ENCODE results near the gene ZC2HC1C. TPM values are rescaled to one million over a fixed set of nuclear protein-coding genes. Genes with fewer than 3 reads are reported as not detected.

The ZC2HC1C gene
- total and polyA plus RNA-seq, 10 of the 15 experiments (the other 5 are each of a cell fraction or from before 2014, with no cell fraction given) = 0.92 to 3.7 (median 1.6) TPM

DNA sequence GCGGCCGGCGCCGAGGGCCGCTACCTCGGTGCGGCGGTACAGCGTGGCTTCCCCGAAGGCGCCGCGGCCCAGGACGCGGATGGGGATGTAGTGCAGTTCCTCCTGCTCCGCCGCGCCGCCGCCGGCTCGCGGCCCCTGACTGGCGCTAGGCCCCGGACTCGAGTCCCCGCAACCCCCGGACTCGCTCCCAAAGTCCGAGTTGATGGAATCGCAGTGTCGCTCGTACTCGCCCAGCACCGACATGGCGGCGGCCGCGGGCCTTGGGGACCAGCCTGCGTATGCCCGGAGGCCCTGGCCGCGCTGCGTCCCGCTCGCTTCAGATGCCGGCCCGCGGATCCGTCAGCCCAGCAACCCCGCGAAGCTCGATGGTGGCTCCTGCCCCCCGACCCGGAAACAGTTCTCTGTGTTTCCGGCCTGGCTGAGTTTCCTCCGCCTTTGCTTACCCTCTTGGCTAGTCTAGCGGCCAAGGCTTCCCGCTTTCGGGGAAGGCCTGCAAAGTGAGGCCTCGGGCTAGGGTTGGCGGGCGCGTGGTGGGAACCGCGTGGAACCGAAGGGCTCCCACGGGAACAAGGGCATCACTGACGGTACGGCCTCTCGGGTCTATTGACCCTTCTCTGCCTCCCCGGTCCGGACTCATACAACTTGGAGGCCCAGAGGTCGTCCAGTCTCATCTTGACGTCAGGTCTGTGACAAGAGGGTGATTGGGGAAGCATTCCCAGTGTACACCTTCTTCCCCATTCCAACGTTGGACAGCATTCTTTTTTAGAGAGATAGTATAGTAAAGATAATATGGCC, 57.4 kb downstream of the ZC2HC1C start, which contains the start of gene NEK9 (continued):
- TF ChIP-seq, protein P1, sequence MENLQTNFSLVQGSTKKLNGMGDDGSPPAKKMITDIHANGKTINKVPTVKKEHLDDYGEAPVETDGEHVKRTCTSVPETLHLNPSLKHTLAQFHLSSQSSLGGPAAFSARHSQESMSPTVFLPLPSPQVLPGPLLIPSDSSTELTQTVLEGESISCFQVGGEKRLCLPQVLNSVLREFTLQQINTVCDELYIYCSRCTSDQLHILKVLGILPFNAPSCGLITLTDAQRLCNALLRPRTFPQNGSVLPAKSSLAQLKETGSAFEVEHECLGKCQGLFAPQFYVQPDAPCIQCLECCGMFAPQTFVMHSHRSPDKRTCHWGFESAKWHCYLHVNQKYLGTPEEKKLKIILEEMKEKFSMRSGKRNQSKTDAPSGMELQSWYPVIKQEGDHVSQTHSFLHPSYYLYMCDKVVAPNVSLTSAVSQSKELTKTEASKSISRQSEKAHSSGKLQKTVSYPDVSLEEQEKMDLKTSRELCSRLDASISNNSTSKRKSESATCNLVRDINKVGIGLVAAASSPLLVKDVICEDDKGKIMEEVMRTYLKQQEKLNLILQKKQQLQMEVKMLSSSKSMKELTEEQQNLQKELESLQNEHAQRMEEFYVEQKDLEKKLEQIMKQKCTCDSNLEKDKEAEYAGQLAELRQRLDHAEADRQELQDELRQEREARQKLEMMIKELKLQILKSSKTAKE (IDR thresholded peaks at IDR 0.05; ENCODE audit: low read depth, poor library complexity, severe bottlenecking) = no peak
- TF ChIP-seq FOXM1 (IDR thresholded peaks at IDR 0.05; ENCODE audit: low read depth, low read length) (no peak), ATF7 (IDR thresholded peaks at IDR 0.05; ENCODE audit: low read depth) (peak; percentile 25; the same call in 1 of the 2 replicates), NBN (IDR thresholded peaks at IDR 0.05) (0 out of 2 replicates have a peak, but pooled peaks have one; percentile 46), CREM (IDR thresholded peaks at IDR 0.05; ENCODE audit: low read depth) (no peak), RBBP5 (conservative IDR thresholded peaks at IDR 0.05) (no peak), ATF3 (IDR thresholded peaks at IDR 0.05; ENCODE audit: borderline replicate concordance, extremely low read depth, low read depth, low read length) (no peak), CBX3 (IDR thresholded peaks at IDR 0.05; ENCODE audit: borderline replicate concordance, low read depth) (no peak), SREBF1 (IDR thresholded peaks at IDR 0.05; ENCODE audit: low read length) (peak; percentile 68), SMARCA5 (IDR thresholded peaks at IDR 0.05) (no peak; the same call in 1 of the 2 replicates), TCF7 (IDR thresholded peaks at IDR 0.05; ENCODE audit: borderline replicate concordance) (no peak), NFYB (IDR thresholded peaks at IDR 0.05; ENCODE audit: insufficient read depth, low read depth, low read length) (no peak), ZNF217 (IDR thresholded peaks at IDR 0.05) (no peak), ZNF384 (IDR thresholded peaks at IDR 0.05; ENCODE audit: borderline replicate concordance, low read depth, low read length) (no peak), MTA2 (IDR thresholded peaks at IDR 0.05; ENCODE audit: low read depth) (peak; percentile 73), ZNF274 (IDR thresholded peaks at IDR 0.05; ENCODE audit: insufficient read depth, insufficient read length) (no peak), PML (IDR thresholded peaks at IDR 0.05; ENCODE audit: low read length) (peak; percentile 82), ZNF207 (IDR thresholded peaks at IDR 0.05; ENCODE audit: borderline replicate concordance) (0 out of 2 replicates have a peak, but pooled peaks have one; percentile 39), CHD4 (IDR thresholded peaks at IDR 0.05) (no peak), PAX5 (IDR thresholded peaks at IDR 0.05; ENCODE audit: borderline replicate concordance, low read depth, low read length) (no peak)
- TF ChIP-seq, protein P2, sequence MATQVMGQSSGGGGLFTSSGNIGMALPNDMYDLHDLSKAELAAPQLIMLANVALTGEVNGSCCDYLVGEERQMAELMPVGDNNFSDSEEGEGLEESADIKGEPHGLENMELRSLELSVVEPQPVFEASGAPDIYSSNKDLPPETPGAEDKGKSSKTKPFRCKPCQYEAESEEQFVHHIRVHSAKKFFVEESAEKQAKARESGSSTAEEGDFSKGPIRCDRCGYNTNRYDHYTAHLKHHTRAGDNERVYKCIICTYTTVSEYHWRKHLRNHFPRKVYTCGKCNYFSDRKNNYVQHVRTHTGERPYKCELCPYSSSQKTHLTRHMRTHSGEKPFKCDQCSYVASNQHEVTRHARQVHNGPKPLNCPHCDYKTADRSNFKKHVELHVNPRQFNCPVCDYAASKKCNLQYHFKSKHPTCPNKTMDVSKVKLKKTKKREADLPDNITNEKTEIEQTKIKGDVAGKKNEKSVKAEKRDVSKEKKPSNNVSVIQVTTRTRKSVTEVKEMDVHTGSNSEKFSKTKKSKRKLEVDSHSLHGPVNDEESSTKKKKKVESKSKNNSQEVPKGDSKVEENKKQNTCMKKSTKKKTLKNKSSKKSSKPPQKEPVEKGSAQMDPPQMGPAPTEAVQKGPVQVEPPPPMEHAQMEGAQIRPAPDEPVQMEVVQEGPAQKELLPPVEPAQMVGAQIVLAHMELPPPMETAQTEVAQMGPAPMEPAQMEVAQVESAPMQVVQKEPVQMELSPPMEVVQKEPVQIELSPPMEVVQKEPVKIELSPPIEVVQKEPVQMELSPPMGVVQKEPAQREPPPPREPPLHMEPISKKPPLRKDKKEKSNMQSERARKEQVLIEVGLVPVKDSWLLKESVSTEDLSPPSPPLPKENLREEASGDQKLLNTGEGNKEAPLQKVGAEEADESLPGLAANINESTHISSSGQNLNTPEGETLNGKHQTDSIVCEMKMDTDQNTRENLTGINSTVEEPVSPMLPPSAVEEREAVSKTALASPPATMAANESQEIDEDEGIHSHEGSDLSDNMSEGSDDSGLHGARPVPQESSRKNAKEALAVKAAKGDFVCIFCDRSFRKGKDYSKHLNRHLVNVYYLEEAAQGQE (IDR thresholded peaks at IDR 0.05; ENCODE audit: low read depth, low read length) = no peak
- TF ChIP-seq, protein P3, sequence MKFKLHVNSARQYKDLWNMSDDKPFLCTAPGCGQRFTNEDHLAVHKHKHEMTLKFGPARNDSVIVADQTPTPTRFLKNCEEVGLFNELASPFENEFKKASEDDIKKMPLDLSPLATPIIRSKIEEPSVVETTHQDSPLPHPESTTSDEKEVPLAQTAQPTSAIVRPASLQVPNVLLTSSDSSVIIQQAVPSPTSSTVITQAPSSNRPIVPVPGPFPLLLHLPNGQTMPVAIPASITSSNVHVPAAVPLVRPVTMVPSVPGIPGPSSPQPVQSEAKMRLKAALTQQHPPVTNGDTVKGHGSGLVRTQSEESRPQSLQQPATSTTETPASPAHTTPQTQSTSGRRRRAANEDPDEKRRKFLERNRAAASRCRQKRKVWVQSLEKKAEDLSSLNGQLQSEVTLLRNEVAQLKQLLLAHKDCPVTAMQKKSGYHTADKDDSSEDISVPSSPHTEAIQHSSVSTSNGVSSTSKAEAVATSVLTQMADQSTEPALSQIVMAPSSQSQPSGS (IDR thresholded peaks at IDR 0.05; ENCODE audit: low read length) = no peak
- TF ChIP-seq, protein P4, sequence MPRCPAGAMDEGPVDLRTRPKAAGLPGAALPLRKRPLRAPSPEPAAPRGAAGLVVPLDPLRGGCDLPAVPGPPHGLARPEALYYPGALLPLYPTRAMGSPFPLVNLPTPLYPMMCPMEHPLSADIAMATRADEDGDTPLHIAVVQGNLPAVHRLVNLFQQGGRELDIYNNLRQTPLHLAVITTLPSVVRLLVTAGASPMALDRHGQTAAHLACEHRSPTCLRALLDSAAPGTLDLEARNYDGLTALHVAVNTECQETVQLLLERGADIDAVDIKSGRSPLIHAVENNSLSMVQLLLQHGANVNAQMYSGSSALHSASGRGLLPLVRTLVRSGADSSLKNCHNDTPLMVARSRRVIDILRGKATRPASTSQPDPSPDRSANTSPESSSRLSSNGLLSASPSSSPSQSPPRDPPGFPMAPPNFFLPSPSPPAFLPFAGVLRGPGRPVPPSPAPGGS (IDR thresholded peaks at IDR 0.05; ENCODE audit: borderline replicate concordance, insufficient read depth, low read depth, low read length, poor library complexity, severe bottlenecking) = peak; percentile 26

Data from GM12878 (cell line).